Measurements from ENCODE around the gene RGS6.

The RGS6 gene

DNA sequence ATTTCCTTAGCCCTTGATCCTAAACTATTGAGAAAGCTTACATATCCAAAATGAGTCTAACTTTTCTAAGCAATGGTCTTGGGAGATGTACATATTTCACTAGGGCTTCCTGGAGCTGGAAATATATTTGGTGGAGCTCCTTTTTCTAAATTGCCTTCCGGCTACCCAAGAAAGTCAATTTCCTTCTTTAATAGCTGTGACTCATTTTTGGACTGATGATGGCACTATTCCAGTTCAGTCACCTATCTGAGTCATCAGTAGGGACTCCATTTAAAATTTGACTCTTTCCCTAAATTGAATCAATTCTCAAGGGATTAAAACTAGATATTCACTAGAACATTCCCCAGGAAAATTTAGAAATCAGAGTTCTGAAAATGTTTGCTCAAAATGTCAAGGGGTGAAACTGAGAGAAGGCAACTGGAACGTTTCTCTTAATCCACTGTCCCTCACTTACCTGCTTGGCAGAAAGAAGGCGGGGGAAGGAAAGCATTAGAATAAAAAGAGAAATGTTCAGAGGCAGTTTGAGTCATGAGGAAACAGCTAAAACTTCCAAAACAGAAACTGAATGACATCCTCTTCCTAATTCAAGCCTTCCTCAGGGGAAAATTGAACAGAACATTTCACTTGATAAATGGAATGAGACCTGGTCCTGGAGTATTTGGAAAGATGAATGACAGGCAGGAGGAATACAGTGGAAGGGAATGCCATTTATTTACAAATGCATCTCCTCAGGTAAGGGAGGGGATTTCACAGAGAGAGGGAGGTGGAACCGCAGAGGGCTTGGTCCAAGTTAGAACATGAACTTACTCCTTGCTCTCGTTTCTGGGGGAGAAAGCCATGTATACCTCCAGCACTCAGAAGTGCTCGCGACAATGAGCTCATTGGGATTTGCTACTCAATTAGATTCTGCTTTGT, 91.2 kb downstream of the RGS6 start:
- Histone ChIP-seq H2AFZ (ENCODE audit: low read depth) (no peak overlapping the region), H3K4me1 (ENCODE audit: low read depth, poor library complexity, severe bottlenecking) (no peaks in the 10 kb centered on the region), H3K36me3 (ENCODE audit: insufficient read depth) (no peaks in the 10 kb centered on the region), H3K79me2 (ENCODE audit: insufficient read depth, low read depth) (no peaks in the 10 kb centered on the region), H3K4me3 (IDR thresholded peaks at IDR 0.05; ENCODE audit: insufficient read depth, low read depth, low read length) (no peak overlapping the region), H4K20me1 (ENCODE audit: insufficient read depth) (no peaks in the 10 kb centered on the region), H3K9ac (no peak overlapping the region), H3K27ac (no peak overlapping the region), H3K27me3 (ENCODE audit: insufficient read depth, low read depth) (no peaks in the 10 kb centered on the region), H3K4me2 (no peak overlapping the region)
- TF ChIP-seq CTCF (conservative IDR thresholded peaks at IDR 0.05; ENCODE audit: low read depth, low read length), result no peak

- Histone ChIP-seq H3K4me2 (no peak overlapping the region), H3K27me3 (ENCODE audit: insufficient read depth, low read depth) (no peaks in the 10 kb centered on the region), H3K4me1 (ENCODE audit: low read depth, poor library complexity, severe bottlenecking) (no peaks in the 10 kb centered on the region), H4K20me1 (ENCODE audit: insufficient read depth) (no peaks in the 10 kb centered on the region), H3K79me2 (ENCODE audit: insufficient read depth, low read depth) (no peaks in the 10 kb centered on the region), H3K9ac (no peak overlapping the region), H2AFZ (ENCODE audit: low read depth) (no peak overlapping the region), H3K27ac (no peak overlapping the region), H3K4me3 (IDR thresholded peaks at IDR 0.05; ENCODE audit: insufficient read depth, low read depth, low read length) (no peak overlapping the region), H3K36me3 (ENCODE audit: insufficient read depth) (no peaks in the 10 kb centered on the region)
- TF ChIP-seq CTCF (conservative IDR thresholded peaks at IDR 0.05; ENCODE audit: low read depth, low read length), result peak; percentile 72
Observed at GRCh38 chr14:72024043-72024407, 91.8 kb downstream of the RGS6 start.

GRCh38 chr14:72024504-72024903, 92.3 kb downstream of the RGS6 start:
- no peak overlapping the region for H3K4me2 ChIP-seq
- no peak overlapping the region for H3K27ac ChIP-seq
- TF ChIP-seq CTCF (conservative IDR thresholded peaks at IDR 0.05; ENCODE audit: low read depth, low read length), result no peak
- no peak overlapping the region for H3K4me3 ChIP-seq (IDR thresholded peaks at IDR 0.05; ENCODE audit: insufficient read depth, low read depth, low read length)
- H3K36me3 ChIP-seq (ENCODE audit: insufficient read depth), result no peaks in the 10 kb centered on the region
- no peaks in the 10 kb centered on the region for H3K79me2 ChIP-seq (ENCODE audit: insufficient read depth, low read depth)
- no peaks in the 10 kb centered on the region for H4K20me1 ChIP-seq (ENCODE audit: insufficient read depth)
- no peak overlapping the region for H2AFZ ChIP-seq (ENCODE audit: low read depth)
- H3K9ac ChIP-seq, result no peak overlapping the region
- H3K27me3 ChIP-seq (ENCODE audit: insufficient read depth, low read depth), result no peaks in the 10 kb centered on the region
- H3K4me1 ChIP-seq (ENCODE audit: low read depth, poor library complexity, severe bottlenecking), result no peaks in the 10 kb centered on the region

- Histone ChIP-seq H4K20me1 (ENCODE audit: insufficient read depth) (no peaks in the 10 kb centered on the region), H3K79me2 (ENCODE audit: insufficient read depth, low read depth) (no peaks in the 10 kb centered on the region), H3K27me3 (ENCODE audit: insufficient read depth, low read depth) (no peaks in the 10 kb centered on the region), H3K36me3 (ENCODE audit: insufficient read depth) (no peaks in the 10 kb centered on the region), H2AFZ (ENCODE audit: low read depth) (no peak overlapping the region), H3K9ac (no peak overlapping the region), H3K4me1 (ENCODE audit: low read depth, poor library complexity, severe bottlenecking) (no peaks in the 10 kb centered on the region), H3K27ac (no peak overlapping the region), H3K4me2 (no peak overlapping the region), H3K4me3 (IDR thresholded peaks at IDR 0.05; ENCODE audit: insufficient read depth, low read depth, low read length) (no peak overlapping the region)
- no peak for TF ChIP-seq CTCF (conservative IDR thresholded peaks at IDR 0.05; ENCODE audit: low read depth, low read length)
Observed at GRCh38 chr14:72026536-72026935, 94.3 kb downstream of the RGS6 start.
